Right lobe of liver (tissue), 6 donors: ENCODE data around the gene RRP1. TPM values are rescaled to one million over a fixed set of nuclear protein-coding genes. Genes with fewer than 3 reads are reported as not detected.

Source experiments
- ATAC-seq, 4 donors: fragments of 200-7000 bp; cut with Tn5 transposase; one replicate each; pipeline ENCODE4 v1.9.1; 2020; ENCODE audit warnings: mild to moderate bottlenecking in 4 of 4, moderate library complexity in 4 of 4
- DNase-seq, 3 donors: peaks; one replicate each; pipeline ENCODE4 v3.0.0-alpha.2; 2020
- H3K27ac ChIP-seq, 3 donors: fragments of 200-600 bp; one replicate each; pipeline ENCODE4 v1.8.0; 2022
- H3K27me3 ChIP-seq, 2 donors: fragments of 200-600 bp; one replicate each; pipeline ENCODE4 v1.8.0; 2022
- H3K36me3 ChIP-seq, 4 donors: fragments of 200-600 bp; sonication (generic) in 1 of 4; one replicate each; pipeline versions ENCODE4 v1.5.1 to v1.8.0; 2017 to 2022; ENCODE audit warnings: control low read depth in 1 of 4
- H3K4me1 ChIP-seq, 4 donors: fragments of 200-600 bp; sonication (generic) in 1 of 4; one replicate each; pipeline versions ENCODE4 v1.5.1 to v1.8.0; 2017 to 2022; ENCODE audit warnings: control low read depth in 1 of 4
- H3K4me3 ChIP-seq, 3 donors: fragments of 200-600 bp; one replicate each; pipeline ENCODE4 v1.8.0; 2022
- H3K9me3 ChIP-seq, 4 donors: fragments of 200-600 bp; sonication (generic) in 1 of 4; one replicate each; pipeline versions ENCODE4 v1.5.1 to v1.8.0; 2017 to 2022; ENCODE audit warnings: control low read depth in 1 of 4
- POLR2A ChIP-seq: fragments of 450-650 bp; IDR thresholded peaks from one replicate; pipeline ENCODE4 v1.6.1; 2017; ENCODE audit warnings: antibody characterized with exemption, mild to moderate bottlenecking
- WGBS: methylation state at CpG from one replicate; pipeline ENCODE4 v1.1.6; 2018; ENCODE audit warnings: low coverage, low lambda C conversion rate; ENCODE audit not compliant: insufficient coverage; ENCODE audit errors: missing lambda C conversion rate; 5-methylcytosine and 5-hydroxymethylcytosine counted together
- intact Hi-C, 2 donors: fragments of 100-400 bp; cut with DNase I; formaldehyde crosslinking; loops; one replicate each; pipeline versions ENCODE4 v1.11.2 to v1.14.1; 2022
- total RNA-seq, 6 experiments: library from RNA; depleted of rRNA in 2 of 6; stranded (reverse); fragments of >200 nt in 2 of 6; fragmentation: NEBNext Ultra II Directional in 3 of 6; extraction: Animal tissue kit (Norgen Biotek cat#: 25700) in 3 of 6; gene quantifications; one replicate each; pipeline versions ENCODE4 v1.1.0 to v1.2.4, GENCODE V29; 2016 to 2023
- TF ChIP-seq, protein P1 (sequence below), 4 donors: fragments of 200-600 bp in 3 of 4; fragments of 450-650 bp in 1 of 4; IDR thresholded peaks; one replicate each; pipeline versions ENCODE4 v1.5.1 to v1.8.0; 2016 to 2022; ENCODE audit warnings: antibody characterized with exemption in 4 of 4, mild to moderate bottlenecking in 2 of 4
- donor health status: DM: no; HTN: yes; CAD: no.
- donor health status: DM: no; HTN: no; CAD: no.
- donor health status: DM: no; HTN: no; CAD: no.
- donor health status: DM: no; HTN: yes; CAD: no.
- donor health status: DM: no; HTN: yes; CAD: no.

RRP1 gene
- total RNA-seq, 6 experiments from 2014 or later, result 8.8 to 25.1 (median 12.9) TPM

DNA sequence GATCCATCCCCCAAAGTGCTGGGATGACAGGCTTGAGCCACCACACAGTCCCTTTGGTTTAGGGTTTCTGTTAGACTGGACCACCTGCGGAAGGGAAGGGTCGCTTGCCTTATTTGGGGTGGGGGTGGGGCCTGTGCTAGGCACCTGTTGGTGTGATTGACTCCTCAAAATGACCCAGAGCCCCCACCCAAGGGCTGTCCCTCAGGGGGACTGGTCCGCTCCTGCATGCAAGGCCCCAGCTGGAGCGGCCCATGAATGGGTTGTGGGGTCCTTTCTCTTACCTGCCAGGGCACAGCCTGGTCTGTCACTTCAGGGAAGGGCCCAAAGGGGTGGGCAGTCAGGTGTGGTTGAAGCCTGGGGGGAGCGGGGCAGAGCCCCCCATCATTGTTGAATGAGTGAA is 11.4 kb upstream of the RRP1 start:
- intact Hi-C loops, result loop anchor here in 1 of 2 donors (10.0 kb wide), 1 partner anchor 73 kb away; no protein-coding TSS in a partner anchor

DNA sequence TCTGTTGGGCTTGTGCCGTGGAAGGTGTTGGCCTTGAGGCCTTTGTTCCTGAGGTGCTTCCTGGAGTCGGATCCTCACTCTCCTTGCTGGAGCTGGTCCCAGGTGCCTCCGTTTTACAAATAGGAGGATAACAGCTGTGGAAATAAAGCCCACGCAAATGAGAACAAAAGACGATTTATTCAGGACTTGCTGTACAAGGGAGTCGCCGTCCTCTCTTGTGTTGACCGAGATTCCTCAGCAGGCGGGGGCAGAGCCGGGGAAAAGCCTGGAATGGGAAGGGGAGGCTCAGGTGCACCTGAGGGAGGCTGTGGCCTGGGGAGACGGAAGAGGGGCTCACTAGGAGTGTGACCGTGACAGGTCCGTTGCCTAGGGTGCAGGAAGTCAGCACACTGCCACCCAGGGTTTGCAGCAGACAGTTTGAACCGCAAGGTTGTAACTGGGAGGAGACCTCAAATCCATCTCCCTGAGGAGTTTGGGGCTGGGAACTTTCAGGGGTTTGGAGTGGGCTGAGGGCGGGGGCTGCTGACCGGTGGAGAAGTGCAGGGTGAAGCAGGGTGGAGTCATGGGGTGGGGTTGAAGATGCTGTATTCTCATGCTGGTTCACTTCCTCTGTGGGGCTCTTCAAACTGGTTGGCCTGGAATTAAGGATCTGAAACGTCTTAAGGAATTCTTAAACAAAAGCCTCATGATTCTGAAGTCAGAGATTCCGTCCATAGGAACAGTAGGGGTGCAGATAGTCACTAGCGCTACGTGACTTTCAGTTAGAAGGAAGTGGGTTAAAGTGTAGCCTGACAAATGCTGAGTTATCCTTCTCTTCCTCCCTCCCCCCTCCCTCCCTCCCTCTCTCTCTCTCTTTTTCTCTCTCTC is 10.7 kb upstream of the RRP1 start:
- Histone ChIP-seq H3K27me3 (no peaks in the 10 kb centered on the region), H3K4me3 (no peak overlapping the region), H3K4me1 (peaks cover 0 to 26% (median 12%) of the 10 kb centered on the region in 4 donors), H3K36me3 (peaks cover 5 to 11% (median 8%) of the 10 kb centered on the region in 4 donors), H3K9me3 (no peaks in the 10 kb centered on the region), H3K27ac (no peak overlapping the region)
- ATAC-seq (peak in 1 of 4 donors; percentile 1), DNase-seq (no peak)
- TF ChIP-seq POLR2A, result no peak
- TF ChIP-seq, protein P1, sequence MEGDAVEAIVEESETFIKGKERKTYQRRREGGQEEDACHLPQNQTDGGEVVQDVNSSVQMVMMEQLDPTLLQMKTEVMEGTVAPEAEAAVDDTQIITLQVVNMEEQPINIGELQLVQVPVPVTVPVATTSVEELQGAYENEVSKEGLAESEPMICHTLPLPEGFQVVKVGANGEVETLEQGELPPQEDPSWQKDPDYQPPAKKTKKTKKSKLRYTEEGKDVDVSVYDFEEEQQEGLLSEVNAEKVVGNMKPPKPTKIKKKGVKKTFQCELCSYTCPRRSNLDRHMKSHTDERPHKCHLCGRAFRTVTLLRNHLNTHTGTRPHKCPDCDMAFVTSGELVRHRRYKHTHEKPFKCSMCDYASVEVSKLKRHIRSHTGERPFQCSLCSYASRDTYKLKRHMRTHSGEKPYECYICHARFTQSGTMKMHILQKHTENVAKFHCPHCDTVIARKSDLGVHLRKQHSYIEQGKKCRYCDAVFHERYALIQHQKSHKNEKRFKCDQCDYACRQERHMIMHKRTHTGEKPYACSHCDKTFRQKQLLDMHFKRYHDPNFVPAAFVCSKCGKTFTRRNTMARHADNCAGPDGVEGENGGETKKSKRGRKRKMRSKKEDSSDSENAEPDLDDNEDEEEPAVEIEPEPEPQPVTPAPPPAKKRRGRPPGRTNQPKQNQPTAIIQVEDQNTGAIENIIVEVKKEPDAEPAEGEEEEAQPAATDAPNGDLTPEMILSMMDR (IDR thresholded peaks at IDR 0.05), result no peak
- intact Hi-C loops, result loop anchor here in 1 of 2 donors (10.0 kb wide), 1 partner anchor 74 kb away; no protein-coding TSS in a partner anchor
- WGBS, result 46% methylated on average over 4 of the region's 20 CpGs

More for the DNA sequence above, 11.4 kb upstream of the RRP1 start:
- H3K27me3 ChIP-seq, result no peaks in the 10 kb centered on the region
- no peak overlapping the region for H3K27ac ChIP-seq
- TF ChIP-seq, protein P1 (IDR thresholded peaks at IDR 0.05), result no peak
- no peak for TF ChIP-seq POLR2A
- H3K4me3 ChIP-seq, result no peak overlapping the region
- WGBS, result 90% methylated on average over 2 of the region's 5 CpGs
- DNase-seq, result no peak
- H3K4me1 ChIP-seq, result peaks cover 0 to 21% (median 9%) of the 10 kb centered on the region in 4 donors
- H3K9me3 ChIP-seq, result no peaks in the 10 kb centered on the region
- no peak for ATAC-seq
- H3K36me3 ChIP-seq, result peaks cover 5 to 14% (median 11%) of the 10 kb centered on the region in 4 donors

DNA sequence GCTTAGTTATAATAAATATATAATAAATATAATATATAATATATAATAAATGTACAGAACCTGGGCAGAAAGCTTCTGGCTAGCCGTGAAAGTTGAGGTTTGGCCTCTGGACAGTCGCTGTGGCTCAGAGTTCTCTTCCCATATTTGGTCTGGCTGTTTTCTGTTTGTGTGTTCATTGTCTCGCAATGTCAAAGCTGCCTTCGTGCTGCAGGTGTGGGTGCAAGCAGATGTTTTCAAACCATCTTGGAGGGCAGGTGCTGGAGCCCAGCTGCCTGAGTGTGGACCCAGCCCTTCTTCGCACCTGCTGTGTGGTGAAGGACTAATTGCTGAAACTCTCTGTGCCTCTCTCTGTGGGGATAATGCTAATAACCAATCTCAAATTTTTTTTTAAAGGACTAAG is 9.7 kb upstream of the RRP1 start:
- ATAC-seq (no peak), DNase-seq (no peak)
- Histone ChIP-seq H3K36me3 (peaks cover 0 to 2% (median 0%) of the 10 kb centered on the region in 4 donors), H3K9me3 (no peaks in the 10 kb centered on the region), H3K4me3 (no peak overlapping the region), H3K27ac (no peak overlapping the region), H3K4me1 (peaks cover 0 to 29% (median 12%) of the 10 kb centered on the region in 4 donors), H3K27me3 (no peaks in the 10 kb centered on the region)
- WGBS, result 53% methylated on average over 5 of the region's 5 CpGs
- TF ChIP-seq, protein P1 (IDR thresholded peaks at IDR 0.05), result no peak
- TF ChIP-seq POLR2A, result no peak
- intact Hi-C loops, result loop anchor here in 1 of 2 donors (10.0 kb wide), 1 partner anchor 75 kb away; no protein-coding TSS in a partner anchor

DNA sequence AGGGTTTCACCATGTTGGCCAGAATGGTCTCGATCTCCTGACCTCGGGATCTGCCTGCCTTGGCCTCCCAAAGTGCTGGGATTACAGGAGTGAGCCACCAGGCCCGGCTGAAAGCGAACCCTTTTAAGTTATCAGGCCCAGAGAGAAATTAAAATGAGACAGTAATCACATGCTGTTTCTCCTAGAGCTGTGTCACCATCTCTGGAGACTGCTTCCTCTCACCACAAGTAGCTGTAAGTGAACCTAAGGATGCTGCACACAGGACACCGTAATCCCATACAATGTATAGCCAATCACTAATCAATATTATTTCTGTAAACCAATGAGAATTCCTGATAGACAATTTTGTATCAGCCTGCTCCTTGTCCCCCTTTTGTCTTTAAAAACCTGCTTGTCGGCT is 7.5 kb upstream of the RRP1 start:
- ATAC-seq (no peak), DNase-seq (no peak)
- Histone ChIP-seq H3K4me1 (peaks cover 0 to 20% (median 7%) of the 10 kb centered on the region in 4 donors), H3K36me3 (no peaks in the 10 kb centered on the region), H3K4me3 (no peak overlapping the region), H3K9me3 (no peaks in the 10 kb centered on the region), H3K27me3 (no peaks in the 10 kb centered on the region), H3K27ac (peak overlapping the region in 2 of 3 donors; percentile 67 to 70)
- 76% methylated on average over 5 of the region's 6 CpGs for WGBS
- TF ChIP-seq, protein P1 (IDR thresholded peaks at IDR 0.05), result no peak
- TF ChIP-seq POLR2A, result no peak
- intact Hi-C loops, result no loop called here
